GM20431 (cell line): Measurements from ENCODE around the gene NSL1.
"Not testable (repeated sequence)": the region's sequence is repeated elsewhere in the genome, so short reads cannot be mapped to it uniquely, and the experiment has no call there.

ENCODE experiments used
- in situ Hi-C: fragments of 300-500 bp; cut with MseI, MboI; formaldehyde crosslinking; loops from one replicate; pipeline ENCODE4 v1.15.0; 2020; ENCODE audit warnings: low sequenced_read_pairs; ENCODE audit not compliant: unreplicated experiment

NSL1 gene

DNA sequence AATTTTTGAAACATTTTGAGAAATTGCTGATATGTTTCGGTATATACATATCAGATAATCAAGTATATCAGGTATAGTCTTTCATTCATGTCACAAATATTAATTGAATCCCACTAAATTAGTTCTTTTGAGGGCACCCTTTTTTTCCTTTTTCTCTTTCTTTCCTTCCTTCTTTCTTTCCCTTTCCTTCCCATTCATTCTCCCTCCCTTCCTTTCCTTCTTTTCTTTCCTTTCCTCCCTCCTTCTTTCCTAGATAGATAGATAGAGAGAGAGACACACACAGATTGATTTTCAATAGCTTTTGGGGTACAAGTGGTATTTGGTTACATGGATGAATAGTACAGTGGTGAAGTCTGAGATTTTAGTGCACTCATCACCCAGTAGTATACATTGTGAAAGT lies 5.7 kb downstream of the NSL1 start:
- in situ Hi-C loops, result no loop called here

DNA sequence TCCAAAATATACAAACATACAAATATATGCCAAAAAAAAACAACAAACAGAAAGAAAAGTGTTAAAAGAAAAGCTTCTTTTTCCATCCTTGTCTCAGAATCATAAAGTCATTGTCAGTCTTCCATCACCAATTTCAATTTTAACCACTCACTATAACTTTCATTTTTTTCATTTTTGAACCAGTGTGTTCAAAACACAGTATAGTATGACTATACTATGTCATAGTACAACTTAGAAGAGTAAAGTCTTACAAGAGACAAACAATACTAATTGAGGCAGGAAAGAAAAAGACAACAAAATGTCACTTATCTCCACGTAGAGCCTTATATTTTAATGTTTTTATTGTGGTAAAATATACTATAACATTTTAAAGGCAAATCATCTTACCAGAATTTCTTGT lies 7.6 kb downstream of the NSL1 start:
- in situ Hi-C loops, result no loop called here

DNA sequence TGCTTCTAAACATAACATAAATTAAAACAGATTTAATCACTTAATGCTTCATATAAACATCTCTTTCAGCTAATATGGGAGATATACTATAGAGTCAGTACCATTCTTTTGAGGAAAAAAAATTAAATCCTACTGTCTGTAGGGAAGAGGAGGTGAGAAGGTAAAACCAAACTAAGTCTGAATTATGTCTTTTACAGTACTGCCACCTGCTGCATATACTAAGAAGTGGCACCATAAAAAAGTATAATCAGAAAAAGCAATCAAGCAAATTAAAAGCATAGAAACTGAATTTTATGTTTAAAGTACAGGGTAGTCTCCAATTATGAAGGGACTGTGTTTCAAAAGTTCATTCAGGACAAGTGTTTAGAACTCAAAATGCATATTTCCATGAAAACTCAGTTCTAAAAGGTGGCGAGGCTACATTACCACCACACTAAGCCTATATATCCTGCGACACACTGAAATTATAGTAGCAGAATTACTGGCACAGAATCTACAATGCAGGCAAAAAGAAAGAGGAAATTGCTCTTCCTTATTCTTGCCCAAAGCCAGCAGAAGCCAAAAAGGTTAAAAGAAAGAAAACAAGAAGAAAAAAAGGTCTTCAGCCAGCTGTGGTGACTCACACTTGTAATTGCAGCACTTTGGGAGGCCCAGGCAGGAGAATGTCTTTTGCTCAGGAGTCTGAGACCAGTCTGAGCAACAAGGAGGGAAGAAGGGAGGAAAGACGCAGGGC lies 9.0 kb downstream of the NSL1 start:
- in situ Hi-C loops, result no loop called here

DNA sequence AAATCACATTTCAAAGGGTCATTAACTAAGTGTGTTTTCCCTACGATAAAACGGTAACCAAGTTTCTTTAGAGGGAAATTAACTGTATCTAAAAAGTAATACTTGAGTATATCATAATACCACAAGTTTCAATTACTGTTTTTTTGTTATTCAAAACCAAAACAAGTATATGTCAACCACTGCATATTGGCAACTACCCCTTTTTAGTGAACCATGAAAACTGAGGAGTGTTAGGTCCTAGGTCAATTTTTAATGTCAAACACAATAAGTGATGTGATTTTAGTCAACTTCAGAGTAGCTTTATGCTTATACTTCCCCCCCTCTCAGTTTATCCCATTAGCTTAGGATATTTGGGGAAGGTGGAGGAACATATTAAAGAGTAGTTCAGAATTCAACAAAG lies 10.4 kb downstream of the NSL1 start:
- in situ Hi-C loops, result no loop called here

DNA sequence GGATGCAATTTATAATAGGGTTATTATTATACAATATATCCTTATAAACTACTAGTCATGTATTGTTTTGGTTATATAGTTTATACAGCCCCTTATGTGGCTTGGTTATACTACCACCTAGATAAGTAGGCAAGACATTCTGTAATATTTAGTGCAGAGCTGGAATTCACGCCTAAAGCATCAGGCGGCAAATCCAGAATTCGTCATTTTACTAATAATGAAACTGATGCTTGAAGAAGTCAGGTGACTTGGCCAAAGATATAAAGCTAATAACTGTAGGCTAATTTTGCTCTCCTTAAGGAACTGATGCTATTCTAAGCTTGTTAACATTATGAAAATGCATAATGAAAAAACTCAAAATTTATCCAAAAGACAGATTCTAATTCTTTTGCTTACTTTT lies 10.8 kb downstream of the NSL1 start:
- in situ Hi-C loops, result no loop called here

DNA sequence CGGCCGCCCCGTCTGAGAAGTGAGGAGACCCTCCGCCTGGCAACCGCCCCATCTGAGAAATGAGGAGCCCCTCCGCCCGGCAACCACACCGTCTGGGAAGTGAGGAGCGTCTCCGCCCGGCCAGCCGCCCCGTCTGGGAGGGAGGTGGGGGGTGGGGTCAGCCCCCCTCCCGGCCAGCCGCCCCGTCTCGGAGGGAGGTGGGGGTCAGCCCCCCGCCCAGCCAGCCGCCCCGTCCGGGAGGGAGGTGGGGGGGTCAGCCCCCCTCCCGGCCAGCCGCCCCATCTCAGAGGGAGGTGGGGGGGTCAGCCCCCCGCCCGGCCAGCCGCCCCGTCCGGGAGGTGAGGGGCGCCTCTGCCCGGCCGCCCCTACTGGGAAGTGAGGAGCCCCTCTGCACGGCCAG lies 12.5 kb downstream of the NSL1 start:
- in situ Hi-C loops, result not testable (repeated sequence)

DNA sequence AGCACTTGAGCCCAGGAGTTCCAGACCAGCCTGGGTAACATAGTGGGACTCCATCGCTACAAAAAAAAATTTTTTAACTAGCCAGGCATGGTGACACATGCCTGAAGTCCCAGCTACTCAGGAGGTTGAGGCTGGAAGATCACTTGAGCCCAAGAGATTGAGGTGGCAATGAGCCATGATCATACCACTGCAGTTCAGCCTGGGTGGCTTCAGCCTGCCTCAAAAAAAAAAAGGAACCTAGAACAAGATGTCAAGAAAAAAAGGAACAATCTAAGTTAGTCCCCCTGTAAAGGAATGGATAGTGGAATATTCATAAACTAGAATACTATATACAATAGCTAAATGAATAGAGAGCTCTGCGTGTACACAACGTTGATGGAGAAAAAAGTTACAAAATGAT lies 14.4 kb downstream of the NSL1 start:
- in situ Hi-C loops, result no loop called here

DNA sequence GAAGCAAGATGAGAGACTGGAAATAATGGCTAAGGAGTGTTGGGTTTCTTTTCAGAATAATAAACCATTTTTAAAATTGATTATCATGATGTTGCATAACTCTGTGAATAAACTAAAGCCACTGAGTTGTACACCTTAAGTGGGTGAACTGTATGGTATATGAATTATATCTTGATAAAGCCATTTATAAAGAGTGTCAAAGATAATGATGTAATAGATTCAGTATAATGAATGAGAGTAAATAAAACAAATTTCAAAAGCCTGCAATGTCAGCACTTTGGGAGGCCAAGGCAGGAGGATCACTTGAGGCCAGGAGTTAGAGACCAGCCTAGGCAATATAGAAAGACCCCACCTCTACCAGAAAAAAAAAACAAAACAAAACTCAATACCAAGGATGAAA lies 16.3 kb downstream of the NSL1 start:
- in situ Hi-C loops, result no loop called here

DNA sequence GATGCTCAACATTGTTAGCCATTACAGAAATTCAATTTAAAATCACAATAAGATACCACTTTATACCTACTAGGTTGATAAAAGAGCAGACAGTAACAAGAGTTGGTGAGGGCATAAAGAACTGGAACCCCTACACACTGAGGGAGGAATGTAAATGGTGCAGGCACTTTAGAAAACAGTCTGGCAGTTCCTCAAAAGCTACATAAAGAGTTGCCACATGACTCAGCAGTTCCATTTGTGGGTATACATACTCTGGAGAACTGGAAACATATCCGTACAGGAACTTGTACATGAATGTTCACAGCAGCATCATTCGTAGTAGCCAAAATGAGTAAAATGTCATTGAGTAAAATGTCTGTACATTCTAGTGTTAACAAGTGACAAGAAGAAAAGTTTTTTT lies 17.0 kb downstream of the NSL1 start:
- in situ Hi-C loops, result loop anchor here (25.0 kb wide), 2 partner anchors 112 to 312 kb away; no protein-coding TSS in a partner anchor

DNA sequence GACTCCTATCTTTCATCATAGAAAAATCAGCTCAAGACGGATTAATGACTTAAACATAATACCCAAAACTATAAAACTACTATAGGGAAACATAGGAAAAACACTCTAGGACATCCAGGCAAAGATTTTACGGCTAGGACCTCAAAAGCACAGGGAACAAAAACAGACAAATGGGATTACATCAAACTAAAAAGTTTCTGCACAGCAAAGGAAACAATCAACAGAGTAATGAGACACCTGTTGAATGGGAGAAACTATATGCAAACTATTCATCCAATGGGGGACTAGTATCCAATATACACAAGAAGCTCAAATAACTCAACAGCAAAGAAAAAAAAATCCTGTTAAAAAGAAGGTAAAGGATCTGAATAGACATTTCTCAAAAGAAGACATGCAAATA lies 18.6 kb downstream of the NSL1 start:
- in situ Hi-C loops, result loop anchor here (25.0 kb wide), 2 partner anchors 111 to 311 kb away; no protein-coding TSS in a partner anchor

DNA sequence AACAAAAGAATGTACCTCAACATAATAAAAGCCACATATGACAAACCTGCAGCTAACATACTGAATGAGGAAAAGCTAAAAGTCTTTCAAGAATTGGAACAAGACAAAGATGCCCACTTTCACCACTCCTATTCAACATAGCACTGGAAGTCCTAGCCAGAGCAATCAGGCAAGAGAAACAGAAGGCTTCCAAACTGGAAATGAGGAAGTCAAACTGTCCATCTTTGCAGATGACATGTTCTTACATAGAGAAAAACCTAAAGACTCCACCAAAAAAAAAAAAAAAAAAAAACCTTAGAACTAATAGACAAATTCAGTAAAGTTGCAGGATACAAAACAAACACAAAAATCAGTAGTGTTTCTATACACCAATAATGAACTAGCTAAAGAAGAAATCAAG lies 20.2 kb downstream of the NSL1 start:
- in situ Hi-C loops, result loop anchor here (25.0 kb wide), 2 partner anchors 109 to 309 kb away; no protein-coding TSS in a partner anchor

DNA sequence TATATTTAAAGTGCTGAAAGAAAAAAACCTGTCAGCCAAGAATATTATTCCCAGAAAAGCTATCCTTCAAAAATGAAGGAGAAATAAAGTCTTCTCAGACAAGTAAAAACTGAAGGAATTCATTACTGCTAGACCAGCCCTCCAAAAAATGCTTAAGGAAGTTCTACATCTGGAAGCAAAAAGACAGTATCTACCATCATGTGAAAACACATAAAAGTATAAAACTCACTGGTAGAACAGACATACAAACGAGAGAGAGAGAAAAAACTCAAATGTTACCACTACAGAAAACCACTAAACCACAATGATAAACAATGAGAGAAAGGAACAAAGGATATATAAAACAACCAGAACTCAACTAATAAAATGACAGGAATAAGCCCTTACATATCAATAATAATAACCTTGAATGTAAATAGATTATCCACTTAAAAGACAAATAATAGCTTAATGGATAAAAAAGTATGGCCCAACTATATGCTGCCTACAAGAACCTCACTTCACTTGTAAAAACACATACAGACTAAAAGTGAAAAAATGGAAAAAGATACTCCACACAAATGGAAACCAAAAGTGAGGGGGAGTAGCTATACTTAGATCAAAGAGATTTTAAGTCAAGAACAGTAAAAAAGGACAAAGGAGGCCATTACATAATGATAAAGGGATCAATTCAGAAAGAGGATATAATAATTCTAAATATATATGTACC lies 22.0 kb downstream of the NSL1 start:
- in situ Hi-C loops, result loop anchor here (25.0 kb wide), 2 partner anchors 107 to 307 kb away; no protein-coding TSS in a partner anchor

DNA sequence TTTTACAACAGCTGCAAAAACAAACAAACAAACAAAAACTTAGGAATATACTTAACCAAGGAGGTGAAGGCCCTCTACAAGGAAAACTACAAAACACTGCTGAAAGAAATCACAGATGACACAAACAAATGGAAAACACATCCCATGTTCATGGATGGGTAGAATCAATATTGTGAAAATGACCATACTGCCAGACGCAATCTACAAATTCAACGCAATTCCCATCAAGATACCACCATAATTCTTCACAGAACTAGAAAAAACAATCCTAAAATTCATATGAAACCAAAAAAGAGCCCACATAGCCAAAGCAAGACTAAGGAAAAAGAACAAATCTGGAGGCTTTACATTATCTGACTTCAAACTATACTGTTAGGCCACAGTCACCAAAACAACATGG lies 24.8 kb downstream of the NSL1 start:
- in situ Hi-C loops, result loop anchor here (25.0 kb wide), 2 partner anchors 105 to 305 kb away; no protein-coding TSS in a partner anchor

DNA sequence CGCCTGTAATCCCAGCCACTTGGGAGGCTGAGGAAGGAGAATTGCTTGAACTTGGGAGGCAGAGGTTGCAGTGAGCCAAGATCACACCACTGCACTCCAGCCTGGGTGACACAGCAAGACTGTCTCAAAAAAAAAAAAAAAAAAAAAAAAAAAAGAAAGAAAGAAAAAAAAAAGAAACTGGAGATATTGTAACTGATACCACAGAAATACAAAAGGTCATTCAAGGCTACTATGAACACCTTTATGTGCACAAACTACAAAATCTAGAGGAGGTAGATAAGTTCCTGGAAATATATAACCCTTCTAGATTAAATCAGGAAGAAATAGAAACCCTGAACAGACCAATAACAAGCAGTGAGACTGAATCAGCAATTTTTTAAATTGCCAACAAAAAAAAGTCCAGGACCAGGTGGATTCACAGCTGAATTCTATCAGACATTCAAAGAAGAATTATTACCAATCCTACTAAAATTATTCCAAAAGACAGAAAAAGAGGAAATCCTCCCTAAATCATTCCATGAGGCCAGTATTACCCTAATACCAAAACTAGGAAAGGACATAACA lies 26.8 kb downstream of the NSL1 start:
- in situ Hi-C loops, result loop anchor here (25.0 kb wide), 2 partner anchors 102 to 302 kb away; no protein-coding TSS in a partner anchor

DNA sequence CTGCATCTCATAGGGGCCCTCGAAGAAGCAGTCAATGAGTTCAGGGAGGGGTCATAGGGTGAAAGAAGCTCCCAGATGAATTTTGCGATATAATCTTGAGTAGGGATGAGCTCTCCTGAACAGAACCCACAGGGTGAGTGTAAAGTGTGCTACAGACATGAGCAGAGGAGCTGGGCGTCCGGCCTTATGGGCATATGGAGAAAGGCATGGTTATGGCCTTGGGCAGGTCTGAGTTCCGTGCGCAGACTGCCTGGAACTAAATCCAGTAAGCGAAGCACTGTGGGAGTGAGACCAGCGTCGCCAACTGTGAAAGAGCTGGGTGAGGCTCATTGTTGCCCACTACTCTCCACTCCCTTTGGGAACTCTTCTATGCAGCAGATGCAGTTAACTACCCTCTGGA lies 28.7 kb downstream of the NSL1 start:
- in situ Hi-C loops, result loop anchor here (25.0 kb wide), 2 partner anchors 101 to 301 kb away; no protein-coding TSS in a partner anchor

DNA sequence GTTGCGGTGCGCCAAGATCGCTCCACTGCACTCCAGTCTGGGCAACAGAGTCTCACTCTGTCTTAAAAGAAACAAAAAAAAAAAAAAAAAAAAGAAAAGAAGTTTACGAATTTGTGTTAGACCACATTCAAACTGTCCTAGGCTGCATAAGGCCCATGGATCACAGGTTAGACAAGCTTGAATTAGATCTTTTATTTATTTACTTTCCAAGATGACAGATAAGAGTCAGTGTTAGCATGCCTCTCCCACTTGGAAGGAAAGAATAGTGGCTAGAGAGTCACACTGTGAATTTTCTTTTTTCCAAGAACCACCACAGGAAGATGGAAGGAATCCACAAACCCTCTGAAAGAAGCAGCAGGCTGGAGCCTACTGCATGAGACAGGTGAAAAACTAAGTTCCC lies 29.3 kb downstream of the NSL1 start:
- in situ Hi-C loops, result loop anchor here (25.0 kb wide), 2 partner anchors 100 to 300 kb away; no protein-coding TSS in a partner anchor

DNA sequence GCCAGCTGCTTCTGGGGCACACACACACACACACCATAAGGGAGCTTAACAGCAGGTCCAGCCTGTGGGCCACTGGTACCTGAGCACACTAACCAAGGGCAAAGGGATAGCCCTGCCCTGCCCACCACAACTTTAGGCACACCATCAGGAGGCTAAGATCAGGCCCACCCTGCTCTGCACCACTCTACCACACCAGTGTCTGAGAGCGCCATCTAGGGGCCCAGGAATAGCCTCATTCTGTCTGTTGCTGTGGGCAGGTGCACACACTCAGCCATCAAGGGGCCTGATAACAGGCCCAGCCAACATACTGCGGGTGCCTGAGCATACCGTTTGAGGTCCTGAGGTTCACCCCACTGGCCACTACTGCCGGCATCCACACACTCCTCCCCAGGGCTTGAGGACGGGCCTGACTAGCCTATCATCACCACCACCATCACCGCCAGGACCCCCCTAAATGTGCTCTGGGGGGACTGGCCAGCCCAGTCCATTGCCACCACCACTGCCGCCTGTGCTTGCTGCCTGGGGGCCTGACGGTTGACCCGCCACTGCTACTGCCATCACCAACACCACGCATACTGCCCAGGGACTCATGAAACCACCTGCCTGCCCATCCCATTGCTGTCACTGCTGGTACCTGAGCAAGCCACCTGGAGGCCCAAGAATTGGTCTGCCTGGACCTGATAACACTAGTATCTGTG lies 31.3 kb downstream of the NSL1 start:
- in situ Hi-C loops, result loop anchor here (25.0 kb wide), 2 partner anchors 98 to 298 kb away; no protein-coding TSS in a partner anchor

DNA sequence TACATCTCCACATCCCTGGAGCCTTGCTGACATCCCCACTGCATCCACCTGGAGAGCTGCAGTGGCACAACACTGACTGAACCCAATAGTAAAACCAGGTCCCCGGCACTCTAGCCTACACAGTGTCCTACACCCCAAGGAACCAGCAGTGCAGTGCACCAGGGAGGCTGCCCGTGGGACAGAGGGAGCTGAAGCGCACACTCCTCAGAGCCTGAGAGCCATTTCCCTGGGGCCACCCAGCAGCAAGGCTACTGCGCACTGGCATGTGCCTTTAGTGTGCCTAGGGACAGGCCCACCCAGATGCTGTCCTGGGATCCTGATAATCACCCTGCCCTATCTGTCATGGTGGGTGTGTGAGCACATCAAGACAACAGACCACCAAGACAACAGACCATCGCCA lies 31.9 kb downstream of the NSL1 start:
- in situ Hi-C loops, result loop anchor here (25.0 kb wide), 2 partner anchors 97 to 297 kb away; no protein-coding TSS in a partner anchor

DNA sequence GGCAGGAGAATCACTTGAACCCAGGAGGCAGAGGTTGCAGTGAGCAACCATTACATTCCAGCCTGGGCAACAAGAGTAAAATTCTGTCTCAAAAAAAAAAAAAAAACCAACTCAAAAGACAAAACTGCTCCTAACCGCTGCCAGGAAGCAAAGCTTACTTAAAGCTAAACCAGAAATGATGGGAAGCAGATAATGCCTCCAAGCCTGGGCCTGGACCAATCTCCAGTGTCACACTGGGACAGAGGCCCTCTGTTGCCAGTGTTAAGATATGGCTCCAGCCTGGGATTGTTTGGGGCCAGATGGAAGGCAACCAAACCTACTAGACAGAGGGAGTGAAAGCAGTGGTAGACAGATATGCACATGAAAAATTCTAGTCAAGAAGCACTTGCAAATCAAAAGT lies 36.9 kb downstream of the NSL1 start:
- in situ Hi-C loops, result loop anchor here (25.0 kb wide), 2 partner anchors 92 to 292 kb away; no protein-coding TSS in a partner anchor

DNA sequence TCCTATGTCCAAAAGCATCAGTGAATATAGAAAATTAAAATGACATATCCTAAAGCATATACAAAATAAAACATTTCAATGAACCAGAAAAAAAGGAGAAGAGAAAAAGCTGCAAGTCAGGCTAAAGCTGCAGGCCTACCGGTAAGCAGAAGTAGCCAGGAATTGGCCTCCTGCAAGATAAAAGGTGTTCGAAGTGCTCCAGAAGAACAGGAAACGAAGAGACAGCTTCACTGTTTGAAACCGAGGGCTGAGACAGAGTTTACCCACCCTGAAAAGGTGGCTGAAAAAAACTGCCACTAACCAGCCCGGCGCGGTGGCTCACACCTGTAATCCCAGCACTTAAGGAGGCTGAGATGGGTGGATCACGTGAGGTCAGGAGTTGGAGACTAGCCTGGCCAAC lies 37.4 kb downstream of the NSL1 start:
- in situ Hi-C loops, result loop anchor here (25.0 kb wide), 2 partner anchors 92 to 292 kb away; no protein-coding TSS in a partner anchor
